Activated effector memory CD4-positive, alpha-beta T cell treated with Interleukin-2 at 50 U/mL for 16 hours (primary cell): Measurements from ENCODE around the gene C2CD4C.
"Not testable (repeated sequence)": the region's sequence is repeated elsewhere in the genome, so short reads cannot be mapped to it uniquely, and the experiment has no call there.

Experiments used
- DNase-seq: peaks from one replicate; pipeline ENCODE4 v3.0.0-alpha.2; 2020

C2CD4C gene

GRCh38 chr19:438416-438958 is 29.5 kb upstream of the C2CD4C start:
- no peak for DNase-seq

GRCh38 chr19:437041-437440 is 28.1 kb upstream of the C2CD4C start:
- no peak for DNase-seq

GRCh38 chr19:436413-436950 is 27.5 kb upstream of the C2CD4C start:
- DNase-seq = no peak

GRCh38 chr19:435707-436412 is 26.9 kb upstream of the C2CD4C start:
- DNase-seq = no peak

- DNase-seq = no peak
These were observed 26.2 kb upstream of the C2CD4C start for GRCh38 chr19:435056-435706.

- DNase-seq = no peak
These were observed 25.4 kb upstream of the C2CD4C start for GRCh38 chr19:434152-434960.

- no peak for DNase-seq
These were observed 21.8 kb upstream of the C2CD4C start for GRCh38 chr19:430701-431100.

- no peak for DNase-seq
These were observed 19.2 kb upstream of the C2CD4C start for GRCh38 chr19:428149-428548.

GRCh38 chr19:427675-428074 is 18.7 kb upstream of the C2CD4C start:
- DNase-seq = not testable (repeated sequence)

- no peak for DNase-seq
These were observed 17.9 kb upstream of the C2CD4C start for GRCh38 chr19:426725-427445.

- DNase-seq = no peak
These were observed 16.1 kb upstream of the C2CD4C start for GRCh38 chr19:425056-425455.

GRCh38 chr19:424546-424945 is 15.6 kb upstream of the C2CD4C start:
- DNase-seq = no peak

- no peak for DNase-seq
These were observed 14.9 kb upstream of the C2CD4C start for GRCh38 chr19:423691-424466.

- not testable (repeated sequence) for DNase-seq
These were observed 13.9 kb upstream of the C2CD4C start for GRCh38 chr19:422917-423226.

- DNase-seq = no peak
These were observed 13.4 kb upstream of the C2CD4C start for GRCh38 chr19:422213-422916.

GRCh38 chr19:419721-420515 is 11.0 kb upstream of the C2CD4C start:
- DNase-seq = no peak

GRCh38 chr19:418761-419671 is 10.1 kb upstream of the C2CD4C start:
- DNase-seq = no peak

GRCh38 chr19:416416-416815 is 7.5 kb upstream of the C2CD4C start:
- no peak for DNase-seq

- DNase-seq = no peak
These were observed 6.3 kb upstream of the C2CD4C start for GRCh38 chr19:415292-415691.
